ENCODE measurements around the gene NOP14.
"Not testable (repeated sequence)": the region's sequence is repeated elsewhere in the genome, so short reads cannot be mapped to it uniquely, and the experiment has no call there.

The NOP14 gene

GRCh38 chr4:2961811-2962441 lies 1.3 kb downstream of the NOP14 start:
- Histone ChIP-seq H3K79me2 (ENCODE audit: insufficient read depth, low read length) (peaks cover 62% of the 10 kb centered on the region), H4K20me1 (ENCODE audit: insufficient read depth, low read length) (peaks cover 43% of the 10 kb centered on the region), H3K4me1 (ENCODE audit: insufficient read depth, low read length) (peaks cover 31% of the 10 kb centered on the region), H3K9me3 (ENCODE audit: insufficient read depth, low read length, severe bottlenecking) (no peaks in the 10 kb centered on the region), H3K9ac (ENCODE audit: low read depth, low read length) (peak overlapping the region; percentile 89), H2AFZ (ENCODE audit: low read depth, low read length) (no peak overlapping the region; the same call in 1 of the 2 replicates), H3K4me3 (ENCODE audit: low read depth in 1 of 2, low read length in 2 of 2) (peak overlapping the region; percentile 76 to 84; a peak in 3 of 4 replicates), H3K4me2 (ENCODE audit: insufficient read depth, low read length) (peak overlapping the region; percentile 82), H3K27ac (ENCODE audit: low read length) (peak overlapping the region; percentile 86; the same call in 1 of the 2 replicates), H3K36me3 (ENCODE audit: insufficient read depth, low read length) (peaks cover 30% of the 10 kb centered on the region), H3K27me3 (ENCODE audit: insufficient read depth, low read length, poor library complexity) (no peaks in the 10 kb centered on the region)
- TF ChIP-seq CTCF (IDR thresholded peaks at IDR 0.05; ENCODE audit: borderline replicate concordance, extremely low read depth, low read length, poor library complexity, severe bottlenecking) (peak; percentile 32), EZH2 (IDR thresholded peaks at IDR 0.05; ENCODE audit: borderline replicate concordance, low read depth, low read length, severe bottlenecking) (no peak)
- DNase-seq: peak; percentile 25
- ATAC-seq (ENCODE audit: insufficient read depth, low read depth): peak; percentile 12; the same call in 2 of the 3 replicates

- Histone ChIP-seq H3K79me2 (ENCODE audit: insufficient read depth, low read length) (peaks cover 66% of the 10 kb centered on the region), H3K36me3 (ENCODE audit: insufficient read depth, low read length) (peaks cover 35% of the 10 kb centered on the region), H4K20me1 (ENCODE audit: insufficient read depth, low read length) (peaks cover 43% of the 10 kb centered on the region), H3K4me1 (ENCODE audit: insufficient read depth, low read length) (peaks cover 31% of the 10 kb centered on the region), H3K9me3 (ENCODE audit: insufficient read depth, low read length, severe bottlenecking) (no peaks in the 10 kb centered on the region), H2AFZ (ENCODE audit: low read depth, low read length) (no peak overlapping the region), H3K9ac (ENCODE audit: low read depth, low read length) (peak overlapping the region; percentile 89), H3K27me3 (ENCODE audit: insufficient read depth, low read length, poor library complexity) (no peaks in the 10 kb centered on the region), H3K27ac (ENCODE audit: low read length) (peak overlapping the region; percentile 46), H3K4me2 (ENCODE audit: insufficient read depth, low read length) (peak overlapping the region; percentile 82), H3K4me3 (ENCODE audit: low read depth in 1 of 2, low read length in 2 of 2) (peak overlapping the region; percentile 76 to 84; a peak in 3 of 4 replicates)
- no peak for ATAC-seq (ENCODE audit: insufficient read depth, low read depth)
- DNase-seq: peak; percentile 35
- TF ChIP-seq EZH2 (IDR thresholded peaks at IDR 0.05; ENCODE audit: borderline replicate concordance, low read depth, low read length, severe bottlenecking): no peak
Observed at GRCh38 chr4:2961421-2961810, 1.8 kb downstream of the NOP14 start.

GRCh38 chr4:2960450-2960849 lies 2.8 kb downstream of the NOP14 start:
- ATAC-seq (ENCODE audit: insufficient read depth, low read depth); DNase-seq: not testable (repeated sequence)

GRCh38 chr4:2958446-2958845 lies 4.8 kb downstream of the NOP14 start:
- ATAC-seq (ENCODE audit: insufficient read depth, low read depth) (no peak), DNase-seq (no peak)
- Histone ChIP-seq H2AFZ (ENCODE audit: low read depth, low read length) (no peak overlapping the region), H3K9me3 (ENCODE audit: insufficient read depth, low read length, severe bottlenecking) (no peaks in the 10 kb centered on the region), H3K79me2 (ENCODE audit: insufficient read depth, low read length) (peaks cover 63% of the 10 kb centered on the region), H3K36me3 (ENCODE audit: insufficient read depth, low read length) (peaks cover 53% of the 10 kb centered on the region), H4K20me1 (ENCODE audit: insufficient read depth, low read length) (peaks cover 64% of the 10 kb centered on the region), H3K4me2 (ENCODE audit: insufficient read depth, low read length) (no peak overlapping the region), H3K4me1 (ENCODE audit: insufficient read depth, low read length) (peaks cover 17% of the 10 kb centered on the region), H3K4me3 (ENCODE audit: low read depth in 1 of 2, low read length in 2 of 2) (no peak overlapping the region), H3K27ac (ENCODE audit: low read length) (no peak overlapping the region), H3K9ac (ENCODE audit: low read depth, low read length) (no peak overlapping the region), H3K27me3 (ENCODE audit: insufficient read depth, low read length, poor library complexity) (no peaks in the 10 kb centered on the region)
- TF ChIP-seq CTCF (IDR thresholded peaks at IDR 0.05; ENCODE audit: borderline replicate concordance, extremely low read depth, low read length, poor library complexity, severe bottlenecking) (no peak), EZH2 (IDR thresholded peaks at IDR 0.05; ENCODE audit: borderline replicate concordance, low read depth, low read length, severe bottlenecking) (no peak)

More at GRCh38 chr4:2960450-2960849, 2.8 kb downstream of the NOP14 start:
- peaks cover 31% of the 10 kb centered on the region for H3K4me1 ChIP-seq (ENCODE audit: insufficient read depth, low read length)
- H3K9ac ChIP-seq (ENCODE audit: low read depth, low read length); H3K27me3 ChIP-seq (ENCODE audit: insufficient read depth, low read length, poor library complexity); H3K4me3 ChIP-seq (ENCODE audit: low read depth in 1 of 2, low read length in 2 of 2); H3K9me3 ChIP-seq (ENCODE audit: insufficient read depth, low read length, severe bottlenecking); H3K27ac ChIP-seq (ENCODE audit: low read length); H2AFZ ChIP-seq (ENCODE audit: low read depth, low read length): not testable (repeated sequence)
- peaks cover 72% of the 10 kb centered on the region for H3K79me2 ChIP-seq (ENCODE audit: insufficient read depth, low read length)
- peak overlapping the region; percentile 34; the same call in 1 of the 2 replicates for H3K4me2 ChIP-seq (ENCODE audit: insufficient read depth, low read length)
- H3K36me3 ChIP-seq (ENCODE audit: insufficient read depth, low read length): peaks cover 41% of the 10 kb centered on the region
- peaks cover 50% of the 10 kb centered on the region for H4K20me1 ChIP-seq (ENCODE audit: insufficient read depth, low read length)
